RWPE2 (cell line): ENCODE data around the gene ITK.
A peak's percentile ranks its signal among the peaks of the same experiment; 100 is the strongest.

Experiments used
- ATAC-seq: fragments of 200-7000 bp; cut with Tn5 transposase; 3 replicates; pipeline ENCODE4 v1.9.1; 2021; ENCODE audit warnings: low read depth
- DNase-seq: peaks from one replicate; pipeline ENCODE4 v3.0.0-alpha.2; 2020; ENCODE audit warnings: low spot score
- H3K27ac ChIP-seq: fragments of 450-650 bp; 2 replicates; pipeline ENCODE4 v1.5.1; 2017; ENCODE audit warnings: mild to moderate bottlenecking; ENCODE audit not compliant: poor library complexity, severe bottlenecking
- H3K27me3 ChIP-seq: fragments of 250-450 bp; sonication (Bioruptor Pico); 2 replicates; pipeline ENCODE4 v1.5.1; 2021; ENCODE audit warnings: mild to moderate bottlenecking, moderate library complexity; ENCODE audit not compliant: insufficient read depth, poor library complexity, severe bottlenecking
- H3K36me3 ChIP-seq: fragments of 250-450 bp; sonication (Bioruptor Pico); 2 replicates; pipeline ENCODE4 v1.5.1; 2020; ENCODE audit warnings: low read depth, mild to moderate bottlenecking, moderate library complexity
- H3K4me1 ChIP-seq: fragments of 250-450 bp; sonication (Bioruptor Pico); 2 replicates; pipeline ENCODE4 v1.5.1; 2021; ENCODE audit warnings: mild to moderate bottlenecking, moderate library complexity; ENCODE audit not compliant: insufficient read depth, poor library complexity, severe bottlenecking
- H3K4me3 ChIP-seq: fragments of 250-450 bp; sonication (Bioruptor Pico); 2 replicates; pipeline ENCODE4 v1.5.1; 2021; ENCODE audit warnings: mild to moderate bottlenecking, moderate library complexity; ENCODE audit not compliant: severe bottlenecking
- H3K9me3 ChIP-seq: fragments of 250-450 bp; sonication (Bioruptor Pico); 2 replicates; pipeline ENCODE4 v1.5.1; 2021; ENCODE audit warnings: mild to moderate bottlenecking, moderate library complexity; ENCODE audit not compliant: severe bottlenecking
- CTCF ChIP-seq: fragments of 450-650 bp; IDR thresholded peaks from one replicate; pipeline ENCODE4 v1.5.1; 2017; ENCODE audit warnings: mild to moderate bottlenecking, moderate library complexity; ENCODE audit not compliant: poor library complexity, severe bottlenecking

The ITK gene

GRCh38 chr5:157142317-157143126, 38.1 kb upstream of the ITK start, which contains the start of gene MED7:
Gene MED7, minus strand, starts transcription at chr5:157142865. Its CDS starts 3,434 bp downstream, at chr5:157139431.
- Histone ChIP-seq H3K36me3 (peaks cover 23% of the 10 kb centered on the region), H3K27me3 (no peaks in the 10 kb centered on the region), H3K9me3 (no peaks in the 10 kb centered on the region), H3K4me3 (peak within 1 kb of the TSS; percentile 86), H3K4me1 (peaks cover 7% of the 10 kb centered on the region), H3K27ac (peak within 1 kb of the TSS; percentile 33)
- TF ChIP-seq CTCF: no peak
- ATAC-seq (peak; percentile 100), DNase-seq (peak; percentile 95)

- peak overlapping the region; percentile 33 for H3K27ac ChIP-seq
- H3K4me1 ChIP-seq: peaks cover 7% of the 10 kb centered on the region
- DNase-seq (no peak), ATAC-seq (peak; percentile 49)
- H3K4me3 ChIP-seq: peak overlapping the region; percentile 86
- H3K9me3 ChIP-seq: no peaks in the 10 kb centered on the region
- TF ChIP-seq CTCF: no peak
- H3K27me3 ChIP-seq: no peaks in the 10 kb centered on the region
- peaks cover 15% of the 10 kb centered on the region for H3K36me3 ChIP-seq
Observed at GRCh38 chr5:157143127-157143971, 37.3 kb upstream of the ITK start.

GRCh38 chr5:157148734-157149615, 31.7 kb upstream of the ITK start:
- no peaks in the 10 kb centered on the region for H3K36me3 ChIP-seq
- no peak overlapping the region for H3K27ac ChIP-seq
- no peak overlapping the region for H3K4me3 ChIP-seq
- H3K27me3 ChIP-seq: no peaks in the 10 kb centered on the region
- ATAC-seq (peak; percentile 78), DNase-seq (no peak)
- H3K9me3 ChIP-seq: no peaks in the 10 kb centered on the region
- H3K4me1 ChIP-seq: no peaks in the 10 kb centered on the region
- peak; percentile 97 for TF ChIP-seq CTCF

- ATAC-seq: no peak; the same call in 2 of the 3 replicates
- Histone ChIP-seq H3K4me1 (no peaks in the 10 kb centered on the region), H3K27ac (no peak overlapping the region), H3K4me3 (no peak overlapping the region), H3K9me3 (no peaks in the 10 kb centered on the region), H3K36me3 (no peaks in the 10 kb centered on the region), H3K27me3 (peaks cover 4% of the 10 kb centered on the region)
- no peak for DNase-seq
- TF ChIP-seq CTCF: no peak
Observed at GRCh38 chr5:157150995-157151394, 29.6 kb upstream of the ITK start.
